Hepatocyte (in vitro differentiated cells): ENCODE measurements around the gene GPR183. TPM values are rescaled to one million over a fixed set of nuclear protein-coding genes. Genes with fewer than 3 reads are reported as not detected.

Experiments used
- DNase-seq: peaks from one replicate; pipeline ENCODE4 v3.0.0-alpha.2; 2016; ENCODE audit warnings: low spot score
- H2AFZ ChIP-seq: fragments of 200-600 bp; sonication (generic); 2 replicates; pipeline ENCODE4 v1.6.0; 2016; ENCODE audit warnings: antibody characterized with exemption, mild to moderate bottlenecking
- H3K27ac ChIP-seq: fragments of 200-600 bp; sonication (generic); 2 replicates; pipeline ENCODE4 v1.5.1; 2016; ENCODE audit warnings: mild to moderate bottlenecking
- H3K27me3 ChIP-seq: fragments of 200-600 bp; sonication (generic); 2 replicates; pipeline ENCODE4 v1.6.1; 2016
- H3K36me3 ChIP-seq: fragments of 200-600 bp; sonication (generic); replicated peaks from 2 replicates; pipeline ENCODE4 v1.5.1; 2016; ENCODE audit warnings: low read depth; ENCODE audit not compliant: insufficient read depth
- H3K4me1 ChIP-seq: fragments of 200-600 bp; sonication (generic); 2 replicates; pipeline ENCODE4 v1.5.1; 2016; ENCODE audit warnings: mild to moderate bottlenecking, moderate library complexity; ENCODE audit not compliant: insufficient read depth
- H3K4me2 ChIP-seq: fragments of 200-600 bp; sonication (generic); 2 replicates; pipeline ENCODE4 v1.6.0; 2016
- H3K4me3 ChIP-seq: fragments of 200-600 bp; sonication (generic); 2 replicates; pipeline ENCODE4 v1.5.1; 2016; ENCODE audit warnings: mild to moderate bottlenecking
- H3K79me2 ChIP-seq: fragments of 200-600 bp; sonication (generic); 2 replicates; pipeline ENCODE4 v1.6.0; 2017; ENCODE audit warnings: mild to moderate bottlenecking
- H3K9me2 ChIP-seq: fragments of 200-600 bp; sonication (generic); replicated peaks from 2 replicates; pipeline ENCODE4 v1.6.0; 2017; ENCODE audit warnings: mild to moderate bottlenecking; ENCODE audit not compliant: insufficient read depth
- H3K9me3 ChIP-seq: fragments of 200-600 bp; sonication (generic); 2 replicates; pipeline ENCODE4 v1.5.1; 2016; ENCODE audit warnings: low read depth, mild to moderate bottlenecking
- H4K20me1 ChIP-seq: fragments of 200-600 bp; sonication (generic); 2 replicates; pipeline ENCODE4 v1.6.0; 2016; ENCODE audit warnings: mild to moderate bottlenecking; ENCODE audit not compliant: insufficient read depth, poor library complexity, severe bottlenecking
- EZH2 ChIP-seq: fragments of 200-600 bp; sonication (generic); IDR thresholded peaks from 2 replicates; pipeline ENCODE4 v1.6.1; 2016; ENCODE audit warnings: antibody characterized with exemption, mild to moderate bottlenecking, borderline replicate concordance
- EZH2phosphoT487 ChIP-seq: fragments of 200-600 bp; sonication (generic); IDR thresholded peaks from one replicate; pipeline ENCODE4 v1.6.1; 2018; ENCODE audit warnings: antibody characterized with exemption, mild to moderate bottlenecking, low read depth, moderate library complexity; ENCODE audit not compliant: unreplicated experiment, severe bottlenecking
- WGBS: methylation state at CpG from one replicate; pipeline ENCODE4 v1.1.6; 2016; ENCODE audit warnings: low lambda C conversion rate; ENCODE audit errors: missing lambda C conversion rate; 5-methylcytosine and 5-hydroxymethylcytosine counted together
- polyA plus RNA-seq: library from polyadenylated mRNA; unstranded; fragments of >200 nt; fragmentation: Nextera tagmentation; extraction: Ambion mirVana; gene quantifications from 2 replicates; pipeline ENCODE4 v1.2.1, GENCODE V29; 2016
- total RNA-seq: library from RNA; depleted of rRNA; stranded (reverse); fragments of >200 nt; gene quantifications from 2 replicates; pipeline ENCODE4 v1.2.3, GENCODE V29; 2014
- TF ChIP-seq, protein P1 (sequence below): fragments of 200-600 bp; sonication (generic); IDR thresholded peaks from 2 replicates; pipeline ENCODE4 v1.5.1; 2016; ENCODE audit warnings: antibody characterized with exemption, mild to moderate bottlenecking; ENCODE audit not compliant: poor library complexity

Gene GPR183
- total and polyA plus RNA-seq, 2 experiments from 2014 or later: 1.4 to 5.2 TPM

GRCh38 chr13:99298056-99298455 lies 9.1 kb downstream of the GPR183 start:
- no peak overlapping the region for H3K4me3 ChIP-seq
- no peaks in the 10 kb centered on the region for H3K27me3 ChIP-seq
- no peak overlapping the region for H3K27ac ChIP-seq
- no peaks in the 10 kb centered on the region for H3K36me3 ChIP-seq
- H2AFZ ChIP-seq: no peak overlapping the region
- DNase-seq: no peak
- H4K20me1 ChIP-seq: no peaks in the 10 kb centered on the region
- H3K9me2 ChIP-seq: no peaks in the 10 kb centered on the region
- H3K4me2 ChIP-seq: no peak overlapping the region
- peaks cover 6% of the 10 kb centered on the region for H3K4me1 ChIP-seq
- TF ChIP-seq EZH2phosphoT487 (no peak), EZH2 (no peak)
- TF ChIP-seq, protein P1, sequence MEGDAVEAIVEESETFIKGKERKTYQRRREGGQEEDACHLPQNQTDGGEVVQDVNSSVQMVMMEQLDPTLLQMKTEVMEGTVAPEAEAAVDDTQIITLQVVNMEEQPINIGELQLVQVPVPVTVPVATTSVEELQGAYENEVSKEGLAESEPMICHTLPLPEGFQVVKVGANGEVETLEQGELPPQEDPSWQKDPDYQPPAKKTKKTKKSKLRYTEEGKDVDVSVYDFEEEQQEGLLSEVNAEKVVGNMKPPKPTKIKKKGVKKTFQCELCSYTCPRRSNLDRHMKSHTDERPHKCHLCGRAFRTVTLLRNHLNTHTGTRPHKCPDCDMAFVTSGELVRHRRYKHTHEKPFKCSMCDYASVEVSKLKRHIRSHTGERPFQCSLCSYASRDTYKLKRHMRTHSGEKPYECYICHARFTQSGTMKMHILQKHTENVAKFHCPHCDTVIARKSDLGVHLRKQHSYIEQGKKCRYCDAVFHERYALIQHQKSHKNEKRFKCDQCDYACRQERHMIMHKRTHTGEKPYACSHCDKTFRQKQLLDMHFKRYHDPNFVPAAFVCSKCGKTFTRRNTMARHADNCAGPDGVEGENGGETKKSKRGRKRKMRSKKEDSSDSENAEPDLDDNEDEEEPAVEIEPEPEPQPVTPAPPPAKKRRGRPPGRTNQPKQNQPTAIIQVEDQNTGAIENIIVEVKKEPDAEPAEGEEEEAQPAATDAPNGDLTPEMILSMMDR: no peak
- 95% methylated on average over 2 of the region's 2 CpGs for WGBS
- no peaks in the 10 kb centered on the region for H3K9me3 ChIP-seq
- H3K79me2 ChIP-seq: no peaks in the 10 kb centered on the region

DNA sequence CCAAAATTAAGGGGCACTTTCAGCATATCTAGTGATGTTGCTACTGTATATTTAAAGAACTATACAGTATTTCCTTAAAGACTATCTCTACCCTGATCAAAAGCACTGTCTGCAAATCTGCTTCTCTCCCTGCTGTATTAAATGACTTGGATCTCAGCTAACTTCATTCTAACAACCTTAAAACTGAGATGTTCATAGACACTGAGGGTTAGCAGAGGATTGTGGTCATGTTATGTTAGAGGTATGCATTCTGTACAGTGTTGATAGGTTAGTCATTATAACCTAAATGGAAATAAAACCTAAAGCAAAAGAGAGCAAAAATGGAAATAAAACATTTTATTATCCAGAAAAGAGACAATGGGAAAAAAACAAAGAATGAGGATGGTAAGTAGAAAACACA lies 9.9 kb downstream of the GPR183 start:
- no peaks in the 10 kb centered on the region for H4K20me1 ChIP-seq
- DNase-seq: no peak
- no peaks in the 10 kb centered on the region for H3K79me2 ChIP-seq
- no peak overlapping the region for H3K4me3 ChIP-seq
- peaks cover 6% of the 10 kb centered on the region for H3K4me1 ChIP-seq
- TF ChIP-seq EZH2phosphoT487: no peak
- no peaks in the 10 kb centered on the region for H3K9me3 ChIP-seq
- no peak overlapping the region for H3K4me2 ChIP-seq
- H3K27me3 ChIP-seq: no peaks in the 10 kb centered on the region
- H3K9me2 ChIP-seq: no peaks in the 10 kb centered on the region
- H2AFZ ChIP-seq: no peak overlapping the region
- H3K36me3 ChIP-seq: no peaks in the 10 kb centered on the region
- H3K27ac ChIP-seq: no peak overlapping the region

DNA sequence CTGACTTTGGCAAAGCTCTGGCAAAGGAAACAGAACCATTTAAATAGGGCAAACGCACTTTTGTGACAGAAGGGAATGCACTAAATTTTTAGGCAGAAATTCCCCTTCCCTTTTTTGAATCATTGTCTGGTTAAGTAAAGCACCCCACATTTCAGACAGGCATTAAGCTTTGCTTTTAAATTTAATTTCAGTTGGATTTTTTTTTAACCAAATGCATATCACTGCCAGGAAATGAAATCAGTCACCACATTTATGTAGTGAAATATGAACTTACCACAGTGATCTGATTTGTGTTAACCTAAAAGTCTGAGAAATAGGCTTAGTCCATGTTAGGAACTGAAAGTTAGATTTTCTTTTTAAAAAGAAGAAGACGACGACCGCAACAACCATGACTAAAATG lies 10.8 kb downstream of the GPR183 start:
- H3K4me2 ChIP-seq: no peak overlapping the region
- H3K4me1 ChIP-seq: peaks cover 6% of the 10 kb centered on the region
- TF ChIP-seq, protein P1: no peak
- no peak for TF ChIP-seq EZH2
- TF ChIP-seq EZH2phosphoT487: no peak
- H3K27ac ChIP-seq: no peak overlapping the region
- H4K20me1 ChIP-seq: no peaks in the 10 kb centered on the region
- no peaks in the 10 kb centered on the region for H3K9me2 ChIP-seq
- H2AFZ ChIP-seq: no peak overlapping the region
- H3K4me3 ChIP-seq: no peak overlapping the region
- no peaks in the 10 kb centered on the region for H3K36me3 ChIP-seq
- H3K27me3 ChIP-seq: no peaks in the 10 kb centered on the region
- H3K79me2 ChIP-seq: no peaks in the 10 kb centered on the region
- 91% methylated on average over 4 of the region's 4 CpGs for WGBS
- no peak for DNase-seq
- no peaks in the 10 kb centered on the region for H3K9me3 ChIP-seq

- H4K20me1 ChIP-seq: no peaks in the 10 kb centered on the region
- H3K4me1 ChIP-seq: peaks cover 6% of the 10 kb centered on the region
- H2AFZ ChIP-seq: no peak overlapping the region
- H3K9me2 ChIP-seq: no peaks in the 10 kb centered on the region
- no peak overlapping the region for H3K27ac ChIP-seq
- H3K9me3 ChIP-seq: no peaks in the 10 kb centered on the region
- TF ChIP-seq, protein P1: no peak
- no peak for TF ChIP-seq EZH2
- TF ChIP-seq EZH2phosphoT487: no peak
- H3K79me2 ChIP-seq: no peaks in the 10 kb centered on the region
- DNase-seq: no peak
- 90% methylated on average over 12 of the region's 12 CpGs for WGBS
- H3K4me2 ChIP-seq: no peak overlapping the region
- H3K4me3 ChIP-seq: no peak overlapping the region
- no peaks in the 10 kb centered on the region for H3K27me3 ChIP-seq
- no peaks in the 10 kb centered on the region for H3K36me3 ChIP-seq
These were observed 11.5 kb downstream of the GPR183 start for GRCh38 chr13:99295488-99296252.
